ENCODE measurements around the gene G6PD.

Gene G6PD

GRCh38 chrX:154487518-154488290, 58.9 kb downstream of the G6PD start:
- DNase-seq (ENCODE audit: low read depth in 3 of 3) = no peak

DNA sequence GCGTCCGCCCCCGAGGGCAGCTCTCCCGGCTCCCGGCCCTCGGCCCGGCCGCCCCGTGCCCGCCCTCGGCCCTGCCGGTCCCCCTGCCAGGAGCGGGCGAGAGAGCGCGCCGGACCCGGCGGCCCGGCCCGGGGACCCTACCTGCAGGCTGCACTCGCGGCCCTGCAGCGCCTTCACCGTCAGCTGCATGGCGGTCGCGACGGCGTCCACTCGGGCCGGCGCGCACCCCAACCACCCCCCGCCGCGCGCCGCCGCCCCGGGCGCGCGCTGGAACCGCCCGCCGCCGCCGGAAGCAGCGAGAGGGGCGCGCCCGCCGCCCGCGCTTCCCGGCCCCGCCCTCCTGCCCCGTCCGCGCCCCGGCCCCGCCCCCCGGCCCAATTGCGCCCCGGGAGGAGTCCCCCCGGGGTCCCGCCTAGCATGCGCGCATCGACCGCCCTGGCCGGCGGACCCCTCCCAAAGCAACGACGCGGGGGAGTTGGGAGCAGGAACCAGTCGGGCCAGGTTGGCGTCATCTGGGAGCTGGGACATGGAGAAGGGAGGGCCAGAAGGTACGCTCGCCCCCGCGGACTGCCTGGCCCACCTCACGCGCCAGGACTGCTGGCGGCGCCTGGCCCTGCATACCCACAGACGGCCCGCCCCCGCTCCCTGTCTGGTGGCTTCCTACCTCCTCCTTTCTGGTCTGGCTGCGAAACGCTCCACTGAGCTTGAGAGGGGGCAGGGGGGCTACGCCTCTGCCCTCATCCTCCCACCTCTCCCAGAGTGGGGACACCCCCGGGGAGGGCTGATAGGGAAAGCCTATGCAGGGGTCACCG, 60.0 kb downstream of the G6PD start, which contains the start of gene UBL4A:
Gene UBL4A (minus strand): TSS at position 220 of the 812 bp plus-strand sequence. CDS start 31 bp downstream, at position 189.
- peak in 1 of 3 donors; percentile 41 for DNase-seq (ENCODE audit: low read depth in 3 of 3)

DNA sequence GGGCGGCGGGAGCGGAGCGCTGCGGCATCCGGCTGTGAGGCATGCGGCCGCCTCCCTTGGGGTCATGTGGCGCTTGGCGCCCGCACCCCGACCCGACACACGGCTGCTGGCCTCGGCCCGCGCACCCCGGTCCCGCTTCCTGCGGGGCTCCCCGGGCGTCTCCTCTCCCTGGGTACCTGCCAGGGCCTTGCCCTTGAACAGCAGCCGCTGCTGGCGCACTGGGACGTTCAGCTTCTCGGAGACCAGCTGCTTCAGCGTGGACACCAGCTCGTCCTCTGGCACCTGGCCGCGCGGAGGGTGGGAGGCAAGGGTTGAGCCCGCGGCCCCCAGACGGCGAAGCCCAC, 60.6 kb downstream of the G6PD start:
- no peak for DNase-seq (ENCODE audit: low read depth in 3 of 3)

DNA sequence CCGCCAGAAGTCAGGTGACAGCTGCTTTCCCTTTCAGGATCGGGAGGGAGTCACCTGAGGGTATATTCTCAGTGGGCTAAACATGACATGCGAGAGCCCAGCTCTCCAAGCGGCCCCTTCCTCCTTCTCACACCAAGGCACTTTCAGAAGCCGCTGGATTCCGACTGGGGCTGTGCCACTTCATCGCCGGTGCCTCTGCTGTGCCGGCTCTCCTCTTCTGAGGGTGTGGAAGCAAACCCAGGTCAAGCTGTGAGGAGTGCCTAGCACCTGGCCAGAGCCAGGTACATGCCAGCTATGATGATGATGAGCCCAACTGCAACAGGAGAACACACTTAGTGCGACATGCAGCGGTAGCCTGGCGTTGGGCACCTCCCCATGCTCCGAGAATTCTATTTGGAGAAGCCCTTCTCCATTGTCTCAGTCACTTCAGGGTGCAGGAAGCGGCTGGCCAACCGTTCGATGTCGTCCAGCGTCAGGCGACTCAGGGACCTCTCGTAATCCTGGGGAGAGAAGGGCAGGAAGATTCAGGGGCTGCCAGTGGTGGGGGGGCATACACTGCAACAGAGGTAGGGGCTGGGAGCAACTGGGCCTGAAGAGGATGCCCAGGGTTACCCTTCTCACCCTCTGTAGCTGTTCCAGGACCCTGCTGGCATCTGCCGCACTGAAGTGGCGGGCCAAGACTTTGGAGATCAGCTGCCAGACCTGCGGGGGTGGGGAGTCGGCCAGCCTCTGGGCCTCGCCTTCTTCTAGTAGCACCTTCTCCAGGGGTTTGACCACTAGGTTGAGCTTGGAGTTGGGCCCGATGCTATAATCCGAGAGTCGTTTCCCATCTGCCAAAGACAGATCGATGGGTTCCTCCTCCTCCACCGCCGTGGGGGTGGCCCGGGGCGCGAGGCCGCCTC, 61.2 kb downstream of the G6PD start:
- DNase-seq (ENCODE audit: low read depth in 3 of 3) = no peak

GRCh38 chrX:154484255-154485149, 62.1 kb downstream of the G6PD start:
- no peak for DNase-seq (ENCODE audit: low read depth in 3 of 3)

DNA sequence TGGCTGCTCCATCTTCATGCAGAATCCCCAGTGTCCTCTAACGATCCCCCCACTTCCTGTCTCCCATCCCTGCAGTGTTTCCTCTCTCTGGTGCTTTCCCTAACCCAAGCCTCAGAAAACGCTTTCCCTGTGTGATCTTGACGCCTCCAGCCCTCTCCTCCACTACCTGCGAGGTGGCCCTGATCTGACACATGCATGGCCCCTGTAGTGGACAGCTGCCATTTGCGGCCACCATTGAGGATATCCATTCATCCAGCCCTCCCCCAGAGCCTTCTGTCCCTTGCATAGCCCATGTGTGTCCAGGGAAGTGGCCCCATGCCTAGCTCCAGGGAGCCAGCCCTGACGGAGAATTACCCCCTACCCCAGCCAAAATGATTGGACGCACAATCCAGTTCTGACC, 63.3 kb downstream of the G6PD start:
- no peak for DNase-seq (ENCODE audit: low read depth in 3 of 3)

GRCh38 chrX:154482786-154483185, 63.9 kb downstream of the G6PD start:
- no peak for DNase-seq (ENCODE audit: low read depth in 3 of 3)

DNA sequence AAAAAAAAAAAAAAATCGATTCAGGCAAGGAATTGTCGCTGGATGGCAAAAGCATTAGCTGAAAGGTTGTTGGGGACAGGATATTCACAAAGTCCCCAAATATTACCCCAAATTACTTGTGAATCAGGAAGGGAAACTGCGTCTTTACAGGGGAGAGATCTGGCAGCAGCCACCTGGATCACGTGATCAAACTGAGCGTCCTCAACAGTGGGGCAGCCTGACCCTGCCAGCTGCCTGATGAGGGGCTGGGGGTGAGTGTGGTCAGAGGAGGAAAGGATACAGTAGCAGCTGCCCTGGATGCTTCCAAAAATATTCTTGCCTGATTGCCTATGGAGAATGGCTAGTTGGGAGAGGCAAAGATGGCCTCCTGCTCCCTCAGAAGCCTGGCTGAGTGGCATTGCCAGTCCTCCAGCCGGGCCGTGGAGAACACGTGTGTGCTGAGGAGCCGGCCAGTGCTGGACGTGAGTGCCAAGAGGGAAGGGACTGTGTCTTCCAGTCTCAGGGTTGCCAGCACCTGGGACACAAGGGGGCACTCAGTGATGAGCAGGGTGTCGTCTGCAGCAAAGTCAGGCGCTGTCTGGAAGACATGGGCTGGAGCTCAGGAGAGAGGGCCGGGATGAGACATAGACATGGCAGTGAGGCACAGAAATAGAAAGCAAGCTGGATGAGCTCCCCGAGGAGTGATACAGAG, 64.6 kb downstream of the G6PD start:
- DNase-seq (ENCODE audit: low read depth in 3 of 3) = no peak

Measured in stimulated activated CD4-positive, alpha-beta T cell treated with anti-CD3 and anti-CD28 coated beads, TNF-alpha, amount 100 ng/mL, for 48 hours (primary cell).